ENCODE results near the gene LSM14B. TPM values are rescaled to one million over a fixed set of nuclear protein-coding genes. Genes with fewer than 3 reads are reported as not detected.

LSM14B gene
- total RNA-seq, 2 donors from 2014 or later, result 38.6 to 38.8 TPM

DNA sequence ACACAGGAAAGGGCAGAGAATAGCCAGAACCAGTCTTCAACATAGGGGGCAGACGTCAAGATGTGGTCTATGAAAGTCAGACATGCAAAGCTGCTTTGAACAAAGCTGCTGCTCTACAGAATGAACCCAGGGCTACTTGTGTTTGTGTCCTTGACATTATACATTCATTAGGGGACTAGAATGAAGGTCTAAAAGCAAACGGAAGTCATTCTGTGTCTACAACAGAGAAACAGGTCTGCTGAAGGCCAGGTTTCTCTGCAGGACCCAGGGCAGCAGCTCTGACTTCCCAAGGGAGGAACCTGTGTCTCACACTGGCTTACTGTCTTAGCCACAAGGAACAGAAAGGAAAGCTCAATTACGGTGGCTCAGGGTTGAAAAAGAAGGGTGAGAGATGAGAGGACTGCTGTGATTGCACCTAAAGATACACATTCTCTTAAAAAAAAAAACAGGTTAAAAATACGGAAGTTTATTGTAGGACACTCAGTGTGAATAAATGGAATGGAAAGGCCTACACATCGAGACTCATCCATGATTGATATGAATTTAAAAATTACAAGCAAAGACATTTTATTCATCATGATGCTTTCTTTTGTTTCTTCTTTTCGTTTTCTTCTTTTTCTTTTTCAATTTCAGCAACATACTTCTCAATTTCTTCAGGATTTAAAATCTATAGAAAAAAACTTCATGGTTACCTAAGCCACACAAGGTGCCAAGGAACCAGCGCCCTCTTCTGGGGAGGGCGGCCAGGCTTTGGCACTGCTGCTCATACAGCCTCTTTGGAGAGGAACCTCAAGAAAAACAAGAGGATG is 14.2 kb downstream of the LSM14B start:
- Histone ChIP-seq H3K9ac (ENCODE audit: low read depth in 2 of 2, low read length in 2 of 2) (no peak overlapping the region), H3K9me3 (no peaks in the 10 kb centered on the region), H3K27ac (no peak overlapping the region), H3K36me3 (peaks cover 22% of the 10 kb centered on the region), H3K27me3 (no peaks in the 10 kb centered on the region), H3K4me3 (no peak overlapping the region), H3K4me1 (peaks cover 6% of the 10 kb centered on the region)
- intact Hi-C loops (cut with DNase I), result loop anchor here (5.0 kb wide), 2 partner anchors 74 to 124 kb away; no protein-coding TSS in a partner anchor
- DNase-seq, result peak; percentile 70
- TF ChIP-seq, protein P1, sequence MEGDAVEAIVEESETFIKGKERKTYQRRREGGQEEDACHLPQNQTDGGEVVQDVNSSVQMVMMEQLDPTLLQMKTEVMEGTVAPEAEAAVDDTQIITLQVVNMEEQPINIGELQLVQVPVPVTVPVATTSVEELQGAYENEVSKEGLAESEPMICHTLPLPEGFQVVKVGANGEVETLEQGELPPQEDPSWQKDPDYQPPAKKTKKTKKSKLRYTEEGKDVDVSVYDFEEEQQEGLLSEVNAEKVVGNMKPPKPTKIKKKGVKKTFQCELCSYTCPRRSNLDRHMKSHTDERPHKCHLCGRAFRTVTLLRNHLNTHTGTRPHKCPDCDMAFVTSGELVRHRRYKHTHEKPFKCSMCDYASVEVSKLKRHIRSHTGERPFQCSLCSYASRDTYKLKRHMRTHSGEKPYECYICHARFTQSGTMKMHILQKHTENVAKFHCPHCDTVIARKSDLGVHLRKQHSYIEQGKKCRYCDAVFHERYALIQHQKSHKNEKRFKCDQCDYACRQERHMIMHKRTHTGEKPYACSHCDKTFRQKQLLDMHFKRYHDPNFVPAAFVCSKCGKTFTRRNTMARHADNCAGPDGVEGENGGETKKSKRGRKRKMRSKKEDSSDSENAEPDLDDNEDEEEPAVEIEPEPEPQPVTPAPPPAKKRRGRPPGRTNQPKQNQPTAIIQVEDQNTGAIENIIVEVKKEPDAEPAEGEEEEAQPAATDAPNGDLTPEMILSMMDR (IDR thresholded peaks at IDR 0.05), result peak; percentile 70

DNA sequence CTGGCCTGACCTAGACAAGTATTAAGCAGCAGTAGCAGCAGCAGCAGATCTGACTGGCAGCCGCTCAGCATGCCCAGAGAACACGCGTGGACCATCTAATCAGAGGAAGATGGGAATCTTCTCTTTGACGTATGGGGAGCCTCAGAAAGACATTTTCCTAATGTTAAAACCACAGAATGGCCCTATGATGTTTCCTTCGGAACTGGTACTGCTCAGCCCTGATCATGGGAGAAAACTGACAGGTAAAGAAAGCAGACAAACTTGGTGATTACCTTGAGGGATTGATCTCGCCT is 14.8 kb downstream of the LSM14B start:
- no peaks in the 10 kb centered on the region for H3K27me3 ChIP-seq
- intact Hi-C loops (cut with DNase I), result loop anchor here (5.0 kb wide), 2 partner anchors 75 to 125 kb away; no protein-coding TSS in a partner anchor
- DNase-seq, result no peak
- TF ChIP-seq, protein P1 (IDR thresholded peaks at IDR 0.05), result no peak
- no peak overlapping the region for H3K4me3 ChIP-seq
- no peak overlapping the region for H3K9ac ChIP-seq (ENCODE audit: low read depth in 2 of 2, low read length in 2 of 2)
- H3K9me3 ChIP-seq, result no peaks in the 10 kb centered on the region
- H3K27ac ChIP-seq, result no peak overlapping the region
- peaks cover 17% of the 10 kb centered on the region for H3K36me3 ChIP-seq
- peaks cover 11% of the 10 kb centered on the region for H3K4me1 ChIP-seq

DNA sequence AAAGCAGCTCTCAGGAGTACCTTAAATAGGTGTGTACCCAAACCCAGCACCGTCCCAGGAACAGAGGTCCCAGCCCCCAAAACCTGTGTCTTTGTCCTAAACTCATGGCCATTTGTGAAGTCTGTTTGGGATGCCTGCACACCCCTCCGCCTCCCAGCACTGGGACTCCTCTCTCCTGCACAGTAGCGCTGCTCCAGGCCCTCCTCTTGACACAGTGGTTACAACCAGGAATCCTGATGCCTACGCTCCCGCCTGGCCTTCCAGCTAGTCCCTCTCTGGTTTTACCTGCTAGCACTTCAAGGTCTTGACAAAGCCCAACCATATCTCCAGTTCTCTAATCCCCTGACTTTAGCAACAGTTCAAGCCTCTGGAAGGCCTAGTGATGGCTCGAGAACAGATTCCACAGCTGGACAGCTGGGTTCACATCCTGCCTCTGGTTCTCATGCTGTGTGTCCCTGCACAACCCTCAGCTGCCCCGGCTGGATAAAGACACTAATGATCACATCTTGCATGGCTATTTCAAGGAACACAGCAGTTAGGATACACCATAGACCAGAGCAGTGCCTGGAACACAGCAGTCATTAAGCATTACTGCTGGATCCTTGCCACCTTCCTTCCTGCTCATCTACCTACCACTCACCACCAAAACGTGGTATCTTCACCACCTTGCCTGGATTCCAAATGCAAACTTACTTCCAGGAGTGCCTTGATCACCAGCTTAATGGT is 15.4 kb downstream of the LSM14B start:
- no peak overlapping the region for H3K27ac ChIP-seq
- H3K4me3 ChIP-seq, result no peak overlapping the region
- H3K4me1 ChIP-seq, result peaks cover 11% of the 10 kb centered on the region
- TF ChIP-seq, protein P1 (IDR thresholded peaks at IDR 0.05), result no peak
- H3K36me3 ChIP-seq, result peaks cover 17% of the 10 kb centered on the region
- H3K9ac ChIP-seq (ENCODE audit: low read depth in 2 of 2, low read length in 2 of 2), result no peak overlapping the region
- no peak for DNase-seq
- no peaks in the 10 kb centered on the region for H3K9me3 ChIP-seq
- no peaks in the 10 kb centered on the region for H3K27me3 ChIP-seq
- intact Hi-C loops (cut with DNase I), result loop anchor here (5.0 kb wide), 2 partner anchors 75 to 125 kb away; no protein-coding TSS in a partner anchor

DNA sequence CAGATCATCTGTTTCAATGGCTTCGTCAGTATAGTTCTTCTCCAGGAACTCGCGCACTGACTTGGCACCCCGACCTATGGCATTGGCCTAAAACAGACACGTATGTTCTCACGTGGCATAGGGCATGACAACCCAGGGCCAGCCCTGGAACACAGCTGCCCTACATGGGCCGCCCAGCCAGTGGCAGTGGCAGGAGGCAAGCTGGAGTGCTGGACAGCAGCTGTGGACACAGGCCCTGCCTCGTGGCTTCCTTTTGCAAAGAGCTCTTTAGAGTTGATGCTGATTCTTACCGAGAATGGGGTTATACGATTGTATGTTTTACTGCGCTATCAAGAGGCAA is 15.9 kb downstream of the LSM14B start:
- Histone ChIP-seq H3K9me3 (no peaks in the 10 kb centered on the region), H3K4me1 (peaks cover 11% of the 10 kb centered on the region), H3K36me3 (peaks cover 17% of the 10 kb centered on the region), H3K9ac (ENCODE audit: low read depth in 2 of 2, low read length in 2 of 2) (no peak overlapping the region), H3K4me3 (no peak overlapping the region), H3K27ac (no peak overlapping the region), H3K27me3 (no peaks in the 10 kb centered on the region)
- TF ChIP-seq, protein P1 (IDR thresholded peaks at IDR 0.05), result no peak
- no peak for DNase-seq
- intact Hi-C loops (cut with DNase I), result loop anchor here (5.0 kb wide), 2 partner anchors 76 to 126 kb away; no protein-coding TSS in a partner anchor

DNA sequence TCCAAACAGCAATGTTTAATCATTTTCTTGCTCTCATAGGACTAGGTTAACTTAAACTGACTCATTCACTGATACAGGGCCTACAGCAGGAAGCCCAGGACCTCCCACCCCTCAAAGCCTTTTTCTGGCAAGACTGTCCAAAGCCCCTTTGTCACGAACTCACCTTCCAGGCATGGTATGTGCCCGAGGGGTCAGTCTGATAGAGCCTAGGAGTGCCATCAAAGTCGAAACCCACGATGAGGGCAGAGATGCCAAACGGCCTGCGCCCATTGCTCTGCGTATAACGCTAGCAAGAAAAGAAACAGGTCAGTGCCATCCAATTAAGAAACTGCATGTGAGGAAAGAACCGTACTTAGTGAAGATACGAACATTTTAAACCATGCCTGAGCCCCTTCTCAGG is 16.6 kb downstream of the LSM14B start:
- Histone ChIP-seq H3K4me3 (no peak overlapping the region), H3K36me3 (peaks cover 17% of the 10 kb centered on the region), H3K27ac (no peak overlapping the region), H3K27me3 (no peaks in the 10 kb centered on the region), H3K9me3 (no peaks in the 10 kb centered on the region), H3K9ac (ENCODE audit: low read depth in 2 of 2, low read length in 2 of 2) (no peak overlapping the region), H3K4me1 (peaks cover 11% of the 10 kb centered on the region)
- DNase-seq, result no peak
- TF ChIP-seq, protein P1 (IDR thresholded peaks at IDR 0.05), result no peak
- intact Hi-C loops (cut with DNase I), result loop anchor here (5.0 kb wide), 2 partner anchors 77 to 127 kb away; no protein-coding TSS in a partner anchor

Measured in colonic mucosa (tissue), 4 donors.